ENCODE results near the gene CAD.

GRCh38 chr2:27261241-27261925 is 44.2 kb downstream of the CAD start:
- TF ChIP-seq POLR2A (IDR thresholded peaks at IDR 0.05; ENCODE audit: extremely low read depth, insufficient read length) = no peak
- no peak for TF ChIP-seq CTCF (IDR thresholded peaks at IDR 0.05; ENCODE audit: low read depth, low read length)
- TF ChIP-seq MAX (IDR thresholded peaks at IDR 0.05; ENCODE audit: low read depth, low read length) = no peak
- TF ChIP-seq MYC (IDR thresholded peaks at IDR 0.05; ENCODE audit: low read depth, low read length) = no peak

All from NB4 (cell line).